Loucy (cell line): ENCODE results near the gene CCDC73.

Source experiments
- H2AFZ ChIP-seq: fragments of 200-600 bp; sonication (generic); 2 replicates; pipeline ENCODE4 v1.6.0; 2016; ENCODE audit warnings: antibody characterized with exemption, mild to moderate bottlenecking, low read length, moderate library complexity
- H3F3A ChIP-seq: fragments of 200-600 bp; 2 replicates; pipeline ENCODE4 v1.6.0; 2016; ENCODE audit warnings: antibody characterized with exemption, low read depth, mild to moderate bottlenecking
- H3K27me3 ChIP-seq: fragments of 200-600 bp; sonication (generic); 2 replicates; pipeline ENCODE4 v1.6.1; 2014; ENCODE audit warnings: low read length, mild to moderate bottlenecking; ENCODE audit not compliant: insufficient read depth, poor library complexity, severe bottlenecking
- H3K36me3 ChIP-seq: fragments of 200-600 bp; sonication (generic); 2 replicates; pipeline ENCODE4 v1.6.1; 2016; ENCODE audit warnings: low read length; ENCODE audit not compliant: insufficient read depth
- H3K4me1 ChIP-seq: fragments of 200-600 bp; sonication (generic); 2 replicates; pipeline ENCODE4 v1.5.1; 2014; ENCODE audit warnings: low read length, mild to moderate bottlenecking; ENCODE audit not compliant: insufficient read depth, poor library complexity, severe bottlenecking
- H3K4me2 ChIP-seq: fragments of 200-600 bp; sonication (generic); 2 replicates; pipeline ENCODE4 v1.6.0; 2014; ENCODE audit warnings: antibody characterized with exemption, low read length, low read depth, mild to moderate bottlenecking; ENCODE audit not compliant: poor library complexity, severe bottlenecking
- H3K4me3 ChIP-seq: fragments of 200-600 bp; sonication (generic); 2 replicates; pipeline ENCODE4 v1.5.1; 2014; ENCODE audit warnings: low read length, mild to moderate bottlenecking, mixed read lengths; ENCODE audit not compliant: poor library complexity, severe bottlenecking
- H3K79me2 ChIP-seq: fragments of 200-600 bp; sonication (generic); 2 replicates; pipeline ENCODE4 v1.6.1; 2014; ENCODE audit warnings: low read length; ENCODE audit not compliant: insufficient read depth
- H3K9ac ChIP-seq: fragments of 200-600 bp; sonication (generic); 2 replicates; pipeline ENCODE4 v1.6.0; 2014; ENCODE audit warnings: mild to moderate bottlenecking, low read depth, low read length, moderate library complexity; ENCODE audit not compliant: poor library complexity, severe bottlenecking
- H3K9me2 ChIP-seq: fragments of 200-600 bp; sonication (generic); replicated peaks from 2 replicates; pipeline ENCODE4 v1.6.1; 2016; ENCODE audit warnings: low read depth, low read length, mixed read lengths
- H3K9me3 ChIP-seq: fragments of 200-600 bp; sonication (generic); 2 replicates; pipeline ENCODE4 v1.6.1; 2014; ENCODE audit warnings: mild to moderate bottlenecking, antibody characterized with exemption, low read length, low read depth; ENCODE audit not compliant: insufficient read depth
- H4K20me1 ChIP-seq: fragments of 200-600 bp; sonication (generic); 2 replicates; pipeline ENCODE4 v1.6.0; 2014; ENCODE audit warnings: antibody characterized with exemption, low read length, mild to moderate bottlenecking; ENCODE audit not compliant: insufficient read depth, poor library complexity, severe bottlenecking
- CTCF ChIP-seq: fragments of 200-600 bp; sonication (generic); conservative IDR thresholded peaks from 2 replicates; pipeline ENCODE4 v1.5.1; 2014; ENCODE audit warnings: mild to moderate bottlenecking, antibody characterized with exemption, low read length
- EZH2phosphoT487 ChIP-seq: fragments of 200-600 bp; IDR thresholded peaks from 2 replicates; pipeline ENCODE4 v1.6.1; 2018; ENCODE audit warnings: antibody characterized with exemption, mild to moderate bottlenecking, moderate library complexity, borderline replicate concordance

Gene CCDC73

GRCh38 chr11:32794439-32794838, at the start of gene CCDC73:
Gene CCDC73 (minus strand): TSS chr11:32794662. CDS start chr11:32760243, 34,419 bp downstream.
- Histone ChIP-seq H3K9me3 (no peaks in the 10 kb centered on the region), H2AFZ (no peak within 1 kb of the TSS), H3K4me2 (no peak within 1 kb of the TSS)

GRCh38 chr11:32843544-32843943, 49.1 kb upstream of the CCDC73 start:
- no peaks in the 10 kb centered on the region for H3F3A ChIP-seq
- H2AFZ ChIP-seq = no peak overlapping the region
- H3K9me3 ChIP-seq = no peaks in the 10 kb centered on the region
- H3K4me1 ChIP-seq = no peaks in the 10 kb centered on the region
- H3K9me2 ChIP-seq = no peaks in the 10 kb centered on the region
- H4K20me1 ChIP-seq = no peaks in the 10 kb centered on the region
- H3K36me3 ChIP-seq = no peaks in the 10 kb centered on the region
- no peak overlapping the region for H3K9ac ChIP-seq
- H3K4me2 ChIP-seq = no peak overlapping the region
- TF ChIP-seq CTCF (no peak), EZH2phosphoT487 (no peak)
- H3K79me2 ChIP-seq = no peaks in the 10 kb centered on the region
- H3K4me3 ChIP-seq = no peak overlapping the region
- no peaks in the 10 kb centered on the region for H3K27me3 ChIP-seq

More at GRCh38 chr11:32794439-32794838, at the start of gene CCDC73:
- Histone ChIP-seq H3K4me1 (no peaks in the 10 kb centered on the region), H3K9ac (no peak within 1 kb of the TSS), H3K9me2 (no peaks in the 10 kb centered on the region), H4K20me1 (no peaks in the 10 kb centered on the region), H3K36me3 (no peaks in the 10 kb centered on the region), H3K79me2 (no peaks in the 10 kb centered on the region), H3K27me3 (no peaks in the 10 kb centered on the region), H3K4me3 (no peak within 1 kb of the TSS), H3F3A (no peaks in the 10 kb centered on the region)
- TF ChIP-seq CTCF (no peak), EZH2phosphoT487 (no peak)

GRCh38 chr11:32840587-32840986, 46.1 kb upstream of the CCDC73 start:
- Histone ChIP-seq H2AFZ (peak overlapping the region; percentile 45; the same call in 1 of the 2 replicates), H3K9me2 (no peaks in the 10 kb centered on the region), H3K4me1 (no peaks in the 10 kb centered on the region), H3K4me3 (no peak overlapping the region), H3K36me3 (no peaks in the 10 kb centered on the region), H3F3A (no peaks in the 10 kb centered on the region), H3K4me2 (no peak overlapping the region), H3K79me2 (no peaks in the 10 kb centered on the region), H4K20me1 (no peaks in the 10 kb centered on the region), H3K9ac (no peak overlapping the region), H3K9me3 (no peaks in the 10 kb centered on the region), H3K27me3 (no peaks in the 10 kb centered on the region)
- TF ChIP-seq EZH2phosphoT487 = no peak
- TF ChIP-seq CTCF = no peak
